H1 (cell line): ENCODE data around the gene PSME1. TPM values are rescaled to one million over a fixed set of nuclear protein-coding genes. Genes with fewer than 3 reads are reported as not detected.

Experiments used
- BACH1 ChIP-seq: IDR thresholded peaks from 2 replicates; pipeline ENCODE4 v1.6.1; 2012; ENCODE audit warnings: low read length, improper control_type of control experiment
- CBX8 ChIP-seq: fragments of 300-800, 300-1000 bp; sonication (generic); IDR thresholded peaks from 2 replicates; pipeline ENCODE4 v1.7.1; 2016; ENCODE audit warnings: low read depth, low read length, borderline replicate concordance
- CEBPB ChIP-seq: IDR thresholded peaks from 2 replicates; pipeline ENCODE4 v1.6.1; 2012; ENCODE audit warnings: low read depth, low read length
- CHD1 ChIP-seq: IDR thresholded peaks from 2 replicates; pipeline ENCODE4 v1.6.1; 2012; ENCODE audit warnings: low read depth, low read length, improper control_type of control experiment
- EGR1 ChIP-seq: IDR thresholded peaks from 2 replicates; pipeline ENCODE4 v1.6.1; 2011; ENCODE audit warnings: low read depth, low read length, borderline replicate concordance
- EP300 ChIP-seq, 2 experiments: IDR thresholded peaks; 1 replicate in 1 of 2; 2 replicates in 1 of 2; pipeline ENCODE4 v1.6.1; 2011 to 2012; ENCODE audit warnings: low read depth in 2 of 2, low read length in 2 of 2, mild to moderate bottlenecking in 2 of 2, borderline replicate concordance in 1 of 2, inconsistent platforms in 1 of 2, moderate library complexity in 1 of 2
- EZH2 ChIP-seq: fragments of 200-600 bp; sonication (generic); IDR thresholded peaks from 2 replicates; pipeline ENCODE4 v1.7.1; 2012; ENCODE audit warnings: low read depth, mild to moderate bottlenecking, moderate library complexity, low read length, inconsistent platforms; ENCODE audit not compliant: severe bottlenecking
- GABPA ChIP-seq: IDR thresholded peaks from 2 replicates; pipeline ENCODE4 v1.6.1; 2011; ENCODE audit warnings: mild to moderate bottlenecking, low read length, moderate library complexity, borderline replicate concordance; ENCODE audit not compliant: insufficient read depth
- JUN ChIP-seq: IDR thresholded peaks from 2 replicates; pipeline ENCODE4 v1.6.1; 2011; ENCODE audit warnings: low read depth, mild to moderate bottlenecking, improper control_type of control experiment, low read length
- KDM4A ChIP-seq: IDR thresholded peaks from one replicate; pipeline ENCODE4 v1.7.1; 2012; ENCODE audit warnings: low read depth, mild to moderate bottlenecking, moderate library complexity, low read length, inconsistent platforms; ENCODE audit not compliant: severe bottlenecking
- MAFK ChIP-seq: IDR thresholded peaks from 2 replicates; pipeline ENCODE4 v1.6.1; 2012; ENCODE audit warnings: low read depth, mild to moderate bottlenecking, improper control_type of control experiment, low read length
- NRF1 ChIP-seq: IDR thresholded peaks from 2 replicates; pipeline ENCODE4 v1.6.1; 2011; ENCODE audit warnings: mild to moderate bottlenecking, low read depth, low read length, improper control_type of control experiment
- RBBP5 ChIP-seq: IDR thresholded peaks from 2 replicates; pipeline ENCODE4 v1.7.1; 2012; ENCODE audit warnings: low read depth, mild to moderate bottlenecking, inconsistent platforms, low read length, moderate library complexity, borderline replicate concordance
- RFX5 ChIP-seq: IDR thresholded peaks from 2 replicates; pipeline ENCODE4 v1.6.1; 2011; ENCODE audit warnings: low read depth, low read length, improper control_type of control experiment, borderline replicate concordance
- SAP30 ChIP-seq: fragments of 300-600 bp; sonication (generic); IDR thresholded peaks from 2 replicates; pipeline ENCODE4 v1.7.1; 2012; ENCODE audit warnings: low read length, moderate library complexity, mild to moderate bottlenecking, inconsistent platforms; ENCODE audit not compliant: insufficient read depth, insufficient replicate concordance
- SIX5 ChIP-seq: IDR thresholded peaks from 2 replicates; pipeline ENCODE4 v1.6.1; 2011; ENCODE audit warnings: mild to moderate bottlenecking, low read depth, low read length
- SP1 ChIP-seq: IDR thresholded peaks from 2 replicates; pipeline ENCODE4 v1.6.1; 2011; ENCODE audit warnings: low read depth, low read length
- SP2 ChIP-seq: IDR thresholded peaks from 2 replicates; pipeline ENCODE4 v1.6.1; 2012; ENCODE audit warnings: mild to moderate bottlenecking, low read length, inconsistent platforms
- SP4 ChIP-seq: IDR thresholded peaks from 2 replicates; pipeline ENCODE4 v1.6.1; 2012; ENCODE audit warnings: low read length, inconsistent platforms
- SRF ChIP-seq: IDR thresholded peaks from 2 replicates; pipeline ENCODE4 v1.6.1; 2011; ENCODE audit warnings: mild to moderate bottlenecking, low read depth, low read length, moderate library complexity
- YY1 ChIP-seq: IDR thresholded peaks from 2 replicates; pipeline ENCODE4 v1.6.1; 2011; ENCODE audit warnings: low read depth, mild to moderate bottlenecking, low read length
- polyA plus RNA-seq, 7 experiments: library from polyadenylated mRNA; depleted of rRNA in 3 of 7; stranded (reverse) in 5 of 7; unstranded in 2 of 7; fragments of >200 nt in 5 of 7; fragments of 200-250 nt in 2 of 7; gene quantifications; 1 replicate in 5 of 7; 2 replicates in 1 of 7; 4 replicates in 1 of 7; pipeline versions ENCODE4 v1.2.1 to v1.2.3, GENCODE V29; 2011 to 2013; ENCODE audit warnings: missing spikeins in 2 of 7, mixed read lengths in 2 of 7
- total RNA-seq: library from RNA; stranded (reverse); fragmentation: NEBNext Ultra II Directional; extraction: Animal tissue kit (Norgen Biotek cat#: 25700); gene quantifications from 2 replicates; pipeline ENCODE4 v1.2.1, GENCODE V29; 2021
- TF ChIP-seq, protein P1 (sequence below): IDR thresholded peaks from 2 replicates; pipeline ENCODE4 v1.6.1; 2011; ENCODE audit warnings: low read depth, mild to moderate bottlenecking, low read length; ENCODE audit not compliant: insufficient read depth
- TF ChIP-seq, protein P2 (sequence below): IDR thresholded peaks from 2 replicates; pipeline ENCODE4 v1.6.1; 2012; ENCODE audit warnings: inconsistent platforms

Gene PSME1
- total and polyA plus RNA-seq, 2 of the 8 experiments (the other 6 are each of a cell fraction or from before 2014, with no cell fraction given), result 74.9 to 85.9 TPM

DNA sequence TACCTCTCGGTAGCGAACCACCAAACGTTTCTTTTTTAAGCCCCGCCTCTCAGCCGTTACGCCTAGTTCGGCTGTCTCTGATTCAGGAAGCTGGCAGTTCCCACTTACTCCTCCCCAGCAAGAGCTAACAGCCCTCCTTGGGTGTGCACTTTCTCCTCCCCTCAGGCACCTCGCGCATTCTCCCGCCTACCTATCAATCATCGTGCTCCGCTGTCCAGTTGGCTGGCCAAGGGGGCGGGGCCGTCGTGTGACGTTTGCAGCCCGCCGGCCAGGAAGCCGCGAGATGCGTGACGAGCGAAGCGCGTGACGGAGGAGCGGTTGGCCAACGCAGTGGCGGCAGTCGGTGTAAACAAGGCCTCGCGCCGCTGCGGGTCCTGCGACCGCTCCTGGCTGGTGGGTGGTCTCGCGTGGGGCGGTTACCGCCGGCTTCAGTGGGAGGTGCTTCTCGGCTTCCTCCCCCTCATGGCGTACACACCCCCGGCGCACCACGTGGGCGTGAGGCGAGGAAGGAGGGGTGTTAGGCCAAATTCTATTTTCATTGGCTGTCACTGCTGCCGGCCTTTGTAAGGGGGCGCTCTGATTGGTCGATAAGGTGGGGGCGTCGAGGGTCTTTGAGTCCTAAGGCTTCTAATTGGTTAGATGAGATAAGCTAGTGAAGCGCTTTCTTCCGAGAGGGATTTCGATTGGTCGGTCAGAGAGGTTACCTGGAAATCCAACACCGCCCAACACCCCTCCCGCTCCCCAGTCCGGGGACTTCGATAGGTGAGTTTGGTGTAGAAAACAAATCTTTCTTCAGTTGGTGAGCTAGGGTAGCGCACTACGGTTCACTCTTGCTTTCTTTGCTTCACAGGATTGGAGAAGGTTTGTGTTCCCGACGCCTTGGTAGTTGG, 21.2 kb upstream of the PSME1 start, which contains the start of the genes DCAF11 and NRL (continued):
- TF ChIP-seq, protein P1, sequence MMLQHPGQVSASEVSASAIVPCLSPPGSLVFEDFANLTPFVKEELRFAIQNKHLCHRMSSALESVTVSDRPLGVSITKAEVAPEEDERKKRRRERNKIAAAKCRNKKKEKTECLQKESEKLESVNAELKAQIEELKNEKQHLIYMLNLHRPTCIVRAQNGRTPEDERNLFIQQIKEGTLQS, result no peak
- TF ChIP-seq GABPA (no peak), SP2 (peak; percentile 73), SP4 (peak; percentile 84), SP1 (peak; percentile 99), RFX5 (0 out of 2 replicates have a peak, but pooled peaks have one; percentile 8), KDM4A (peak; percentile 90), NRF1 (0 out of 2 replicates have a peak, but pooled peaks have one; percentile 24), SIX5 (no peak), CEBPB (0 out of 2 replicates have a peak, but pooled peaks have one; percentile 13), EGR1 (peak; percentile 60; the same call in 1 of the 2 replicates), RBBP5 (no peak), JUN (no peak), EP300 (IDR thresholded peaks at IDR 0.05; ENCODE audit: borderline replicate concordance in 1 of 2, low read depth in 2 of 2, low read length in 2 of 2) (no peak), CBX8 (no peak), MAFK (no peak), SRF (no peak), YY1 (0 out of 2 replicates have a peak, but pooled peaks have one; percentile 20), SAP30 (peak; percentile 28), EZH2 (no peak), CHD1 (no peak), BACH1 (peak; percentile 83)
- TF ChIP-seq, protein P2, sequence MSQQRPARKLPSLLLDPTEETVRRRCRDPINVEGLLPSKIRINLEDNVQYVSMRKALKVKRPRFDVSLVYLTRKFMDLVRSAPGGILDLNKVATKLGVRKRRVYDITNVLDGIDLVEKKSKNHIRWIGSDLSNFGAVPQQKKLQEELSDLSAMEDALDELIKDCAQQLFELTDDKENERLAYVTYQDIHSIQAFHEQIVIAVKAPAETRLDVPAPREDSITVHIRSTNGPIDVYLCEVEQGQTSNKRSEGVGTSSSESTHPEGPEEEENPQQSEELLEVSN, result peak; percentile 77
